ENCODE measurements around the gene AEBP1.

AEBP1 gene

DNA sequence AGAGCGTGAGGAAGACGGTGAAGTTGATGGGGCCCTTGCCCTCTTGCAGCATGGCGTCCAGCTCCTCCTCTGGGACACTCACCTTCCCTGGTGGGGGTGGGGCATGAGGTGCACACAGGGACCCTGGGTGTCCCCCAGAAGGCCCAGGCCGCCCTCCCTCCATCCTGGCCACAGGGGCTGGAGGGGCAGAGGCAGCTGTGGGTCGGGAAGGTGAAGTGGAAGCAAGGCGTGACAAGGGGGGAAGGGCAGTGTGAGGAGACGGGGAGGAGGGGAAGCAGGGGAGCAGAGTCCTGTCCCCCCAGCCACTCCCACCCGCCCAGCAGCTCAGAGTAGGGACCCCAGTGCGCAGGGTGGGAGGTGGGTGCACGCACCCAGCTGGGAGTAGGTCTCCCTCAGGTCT, 36.2 kb downstream of the AEBP1 start:
- DNase-seq (ENCODE audit: low read depth in 2 of 2, low spot score in 1 of 2) = no peak

- DNase-seq (ENCODE audit: low read depth in 2 of 2, low spot score in 1 of 2) = no peak
Measured at GRCh38 chr7:44141221-44141850, 37.2 kb downstream of the AEBP1 start, which contains the start of gene MYL7. Gene MYL7, minus strand, starts transcription at chr7:44141332. Its CDS starts 27 bp downstream, at chr7:44141305.

DNA sequence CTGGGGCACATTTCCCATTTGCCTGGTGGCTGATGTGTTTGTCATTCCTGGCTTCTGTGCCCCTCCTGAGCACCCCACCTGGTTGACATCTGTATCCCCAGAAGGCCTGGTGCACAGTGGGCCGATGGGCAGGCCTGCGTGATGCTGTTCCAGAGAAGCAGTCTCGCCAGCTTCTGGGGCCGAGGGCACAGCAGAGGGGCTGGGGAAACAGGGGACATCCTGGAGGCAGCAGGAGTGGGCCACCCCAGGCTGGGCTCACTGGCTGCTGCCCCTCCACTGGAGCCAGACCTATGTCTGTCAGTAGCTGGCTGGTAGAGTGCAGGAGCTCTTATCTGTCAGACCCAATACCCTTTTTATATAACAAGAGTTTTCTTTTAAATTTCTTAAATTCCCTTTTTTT, 37.9 kb downstream of the AEBP1 start:
- no peak for DNase-seq (ENCODE audit: low read depth in 2 of 2, low spot score in 1 of 2)

GRCh38 chr7:44143646-44144250, 39.6 kb downstream of the AEBP1 start:
- DNase-seq (ENCODE audit: low read depth in 2 of 2, low spot score in 1 of 2) = no peak

GRCh38 chr7:44144426-44144967, 40.4 kb downstream of the AEBP1 start:
- no peak for DNase-seq (ENCODE audit: low read depth in 2 of 2, low spot score in 1 of 2)

DNA sequence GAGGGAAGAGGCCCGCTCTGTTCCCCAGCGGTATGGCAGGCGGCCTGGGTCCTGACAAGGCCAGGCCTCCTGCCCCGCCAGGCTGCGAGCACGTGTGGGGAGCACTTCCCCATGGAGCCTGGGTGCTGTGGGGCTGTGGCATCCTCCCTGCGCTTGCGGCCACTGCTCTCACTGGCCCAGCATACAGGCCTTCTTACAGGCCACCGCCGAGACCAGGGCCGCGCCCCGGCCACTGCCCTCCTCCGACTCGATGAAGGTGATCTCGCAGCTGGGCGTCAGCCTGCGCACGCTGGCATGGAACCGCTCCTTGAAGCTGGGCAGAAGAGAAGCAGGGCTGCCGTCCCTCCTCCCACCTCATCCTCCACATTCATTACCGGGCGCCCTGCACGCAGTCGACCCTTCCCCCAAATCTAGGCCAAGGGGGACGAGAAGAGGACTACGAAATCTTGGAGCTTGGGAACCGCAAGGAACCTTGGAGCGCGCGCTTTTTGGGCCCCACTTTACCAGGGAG, 40.9 kb downstream of the AEBP1 start:
- DNase-seq (ENCODE audit: low read depth in 2 of 2, low spot score in 1 of 2) = no peak

DNA sequence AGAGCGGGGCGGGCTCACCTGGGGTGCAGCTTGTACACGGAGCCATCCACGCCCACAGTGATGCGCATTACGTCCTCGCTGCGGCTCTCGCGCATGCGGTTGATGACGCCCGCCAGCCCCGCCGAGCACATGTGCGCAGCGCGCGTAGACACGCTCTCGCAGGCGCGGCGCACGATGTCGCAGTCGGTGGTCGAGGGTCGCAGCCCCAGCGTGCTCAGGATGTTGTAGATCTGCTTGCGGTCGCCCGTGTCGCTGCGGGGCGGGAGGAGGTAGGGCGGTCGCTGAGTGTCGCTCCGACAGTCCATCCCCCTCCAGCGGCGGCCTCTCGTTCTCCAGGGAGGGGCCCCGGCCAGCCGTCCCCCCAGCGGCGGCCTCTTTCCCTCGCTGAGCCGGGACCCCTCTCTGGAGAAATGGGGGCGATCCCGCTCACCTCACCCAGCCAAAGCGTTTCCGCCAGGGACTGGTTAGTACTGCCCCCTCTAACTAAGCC, 41.4 kb downstream of the AEBP1 start:
- peak; percentile 25 to 52 for DNase-seq (ENCODE audit: low read depth in 2 of 2, low spot score in 1 of 2)

- DNase-seq (ENCODE audit: low read depth in 2 of 2, low spot score in 1 of 2) = peak; percentile 35 to 46
Measured at GRCh38 chr7:44145969-44146911, 42.1 kb downstream of the AEBP1 start.

DNA sequence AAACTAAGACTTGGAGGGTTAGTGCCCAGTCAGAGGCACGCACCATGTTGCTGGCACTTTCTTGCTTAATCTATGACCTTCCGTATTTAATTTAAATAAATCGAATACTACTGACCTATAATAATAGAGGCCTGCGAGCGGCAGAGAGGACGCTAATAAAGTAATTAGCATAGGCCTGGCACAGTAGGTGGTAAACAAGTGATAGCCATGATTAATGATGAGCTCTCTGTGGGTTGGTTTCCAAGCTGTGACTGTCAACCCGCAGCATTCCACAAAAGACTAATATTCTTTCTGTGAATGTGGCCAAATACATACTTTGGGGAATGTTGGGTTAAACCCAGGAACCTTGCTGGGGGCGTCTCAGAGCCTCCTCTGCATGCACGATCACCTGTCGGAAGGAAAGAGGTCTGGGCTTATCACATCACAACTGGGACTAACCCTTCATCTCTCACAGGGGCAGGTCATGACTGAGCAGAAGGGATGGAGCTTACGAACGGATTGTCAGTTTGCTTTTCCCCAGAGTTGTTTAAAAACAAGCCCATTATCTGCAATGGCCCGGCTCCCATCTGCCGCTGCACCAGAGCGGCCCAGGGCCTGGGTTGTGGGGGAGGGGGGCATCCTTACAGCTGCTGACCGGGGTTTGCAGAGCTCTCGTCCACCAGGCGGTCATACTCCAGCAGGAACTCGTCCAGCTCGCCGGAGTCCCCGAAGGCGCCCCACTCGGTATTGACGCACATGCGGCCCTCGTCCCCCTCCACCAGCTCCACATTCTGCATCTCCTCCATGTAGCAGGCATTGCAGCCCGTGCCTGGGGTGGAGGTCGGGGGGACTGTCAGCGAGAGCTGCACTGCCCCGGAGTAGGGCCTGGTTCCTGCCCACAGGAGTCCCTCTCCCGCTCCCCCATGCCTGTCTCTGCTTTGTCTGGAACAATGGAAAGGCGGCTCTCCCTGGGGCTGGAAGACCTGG, 43.2 kb downstream of the AEBP1 start:
- no peak for DNase-seq (ENCODE audit: low read depth in 2 of 2, low spot score in 1 of 2)

DNA sequence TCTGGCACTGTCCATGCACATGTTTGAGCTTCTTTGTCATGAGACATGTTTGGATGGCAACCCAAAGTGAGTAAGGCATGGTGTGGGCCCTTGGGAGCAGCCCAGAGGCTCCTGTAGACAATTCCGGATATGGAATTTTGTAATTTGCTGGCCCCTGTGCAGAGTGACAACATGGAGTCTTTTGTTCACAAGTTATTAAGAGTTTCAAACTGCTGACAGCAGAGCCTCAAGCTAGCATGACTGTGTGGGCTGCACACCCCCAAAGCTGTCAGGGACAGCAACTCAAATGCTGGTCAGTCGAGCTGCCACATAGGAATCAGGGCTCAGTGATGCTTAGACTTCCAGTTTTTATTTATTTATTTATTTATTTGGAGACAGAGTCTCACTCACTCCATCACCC, 44.0 kb downstream of the AEBP1 start:
- no peak for DNase-seq (ENCODE audit: low read depth in 2 of 2, low spot score in 1 of 2)

DNA sequence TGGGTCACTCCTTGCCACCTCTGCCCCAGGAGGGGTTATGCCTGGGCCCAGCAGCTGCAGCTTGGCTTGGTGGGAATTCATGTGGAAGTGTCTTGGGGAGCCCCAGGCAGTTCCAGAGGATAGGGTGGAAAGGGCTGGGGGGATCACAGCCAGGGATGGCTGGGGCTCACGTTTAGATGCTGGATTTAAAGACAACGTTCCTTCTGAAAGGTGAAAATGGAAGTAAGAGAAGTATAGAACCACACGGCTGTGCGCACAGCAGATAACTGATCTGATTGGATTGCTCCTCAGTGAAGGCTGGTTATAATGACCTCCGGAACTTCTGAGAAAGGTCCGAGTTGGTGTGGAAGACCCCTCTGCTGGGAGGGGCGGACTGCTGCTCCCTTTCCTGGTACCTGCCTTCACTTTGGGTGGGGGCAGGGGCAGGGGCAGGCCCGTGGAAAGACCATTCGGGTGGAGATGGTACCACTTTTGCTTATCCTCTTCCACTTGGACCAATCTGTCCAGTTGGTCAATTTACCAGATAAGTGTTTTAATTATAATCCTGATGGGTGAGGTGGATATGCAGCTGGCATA, 44.9 kb downstream of the AEBP1 start:
- DNase-seq (ENCODE audit: low read depth in 2 of 2, low spot score in 1 of 2) = no peak

DNA sequence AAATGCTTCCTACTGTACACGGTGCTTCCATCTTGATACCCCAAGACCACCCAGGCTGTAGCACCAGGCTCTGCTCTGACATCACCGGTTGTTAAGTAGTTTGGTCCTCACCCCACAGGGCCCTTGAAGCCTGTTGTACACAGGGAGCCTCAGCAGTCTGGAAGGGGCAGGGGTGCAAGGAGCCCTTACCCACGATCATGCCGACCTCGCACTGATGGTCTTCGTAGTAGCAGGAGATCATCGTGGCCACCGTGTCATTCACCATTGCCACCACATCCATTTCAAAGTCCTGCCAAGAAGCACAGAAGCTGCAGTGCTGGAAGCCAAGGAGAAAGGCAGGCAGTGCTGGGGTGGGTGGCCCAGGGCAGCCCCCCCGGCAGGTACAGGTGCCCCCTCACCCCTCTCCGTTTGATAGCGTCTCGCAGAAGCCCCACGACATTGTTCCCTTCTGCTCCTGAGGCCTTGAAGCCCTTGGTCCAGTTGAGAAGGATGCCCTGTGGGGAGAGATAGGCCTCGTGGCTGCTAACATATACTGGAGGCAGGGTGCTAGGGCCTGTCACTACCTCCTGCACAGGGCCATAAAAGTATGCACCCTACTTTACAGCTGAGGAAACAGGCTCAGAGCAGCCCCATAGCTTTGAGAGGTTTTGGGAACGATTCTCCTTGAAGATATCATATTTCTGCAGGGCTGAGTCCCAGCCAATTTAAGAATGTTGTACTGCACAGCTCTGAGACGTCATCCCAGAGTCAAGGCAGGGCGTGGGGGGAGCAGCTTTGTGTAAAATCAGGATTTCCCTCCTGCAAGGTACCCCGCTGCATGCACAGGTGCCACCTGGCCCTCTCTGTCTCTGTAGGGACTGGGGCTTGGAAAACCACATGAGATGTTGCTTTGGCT, 45.7 kb downstream of the AEBP1 start:
- DNase-seq (ENCODE audit: low read depth in 2 of 2, low spot score in 1 of 2) = no peak

- no peak for DNase-seq (ENCODE audit: low read depth in 2 of 2, low spot score in 1 of 2)
Measured at GRCh38 chr7:44150466-44150832, 46.3 kb downstream of the AEBP1 start.

GRCh38 chr7:44150966-44151941, 47.1 kb downstream of the AEBP1 start:
- DNase-seq (ENCODE audit: low read depth in 2 of 2, low spot score in 1 of 2) = no peak

DNA sequence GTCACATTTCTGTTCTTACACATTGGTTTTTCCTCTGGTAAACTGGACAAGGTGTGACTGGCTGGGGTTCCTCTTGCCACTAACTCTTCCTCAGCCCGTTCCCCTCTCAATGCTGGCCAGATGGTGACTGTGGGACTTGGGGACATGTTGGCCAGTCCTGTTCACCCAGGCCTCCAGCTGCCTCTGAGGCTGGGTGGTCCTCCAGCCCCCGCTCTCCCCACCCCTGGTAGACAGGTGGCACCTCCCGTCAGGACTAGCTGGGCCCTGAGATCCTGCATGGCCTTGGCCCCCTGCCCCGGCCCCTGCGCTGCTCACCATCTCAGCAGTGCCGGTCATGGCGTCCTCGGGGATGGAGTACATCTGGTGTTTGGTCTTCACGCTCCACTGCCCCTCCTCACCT, 47.8 kb downstream of the AEBP1 start:
- no peak for DNase-seq (ENCODE audit: low read depth in 2 of 2, low spot score in 1 of 2)

GRCh38 chr7:44152971-44153947, 49.1 kb downstream of the AEBP1 start:
- DNase-seq (ENCODE audit: low read depth in 2 of 2, low spot score in 1 of 2) = no peak

DNA sequence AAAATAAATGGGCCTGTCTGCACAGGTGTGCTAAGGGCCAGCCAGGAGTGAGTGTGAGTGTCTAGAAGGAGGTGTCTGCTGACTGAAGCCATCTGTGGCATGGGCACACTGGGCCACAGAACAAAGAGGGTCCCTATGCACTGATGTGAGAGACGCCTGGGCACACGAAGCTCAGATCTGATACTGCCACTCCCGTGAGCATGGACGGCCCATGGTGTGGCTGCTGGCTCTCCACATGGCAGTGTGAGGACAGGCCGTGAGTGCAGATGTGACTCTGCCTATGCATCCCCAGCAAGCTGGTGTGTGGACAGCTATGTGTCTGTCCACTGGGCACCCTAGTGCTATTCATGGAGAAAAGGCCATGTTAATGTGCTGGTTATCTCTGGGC, 49.8 kb downstream of the AEBP1 start:
- no peak for DNase-seq (ENCODE audit: low read depth in 2 of 2, low spot score in 1 of 2)

Measured in stimulated activated CD8-positive, alpha-beta memory T cell treated with anti-CD3 and anti-CD28 coated beads, Interleukin-4, amount 100 ng/mL, for 4 hours (primary cell).